HepG2 (cell line): ENCODE data around the gene PCGF6. TPM values are rescaled to one million over a fixed set of nuclear protein-coding genes. Genes with fewer than 3 reads are reported as not detected.

Experiments
- ATF5 ChIP-seq: sonication (generic); formaldehyde crosslinking; IDR thresholded peaks from 2 replicates; pipeline ENCODE4 v1.4.0; 2020; ENCODE audit warnings: mild to moderate bottlenecking, low read depth, missing genetic modification reagents
- BHLHE40 ChIP-seq: IDR thresholded peaks from 2 replicates; pipeline ENCODE4 v1.6.1; 2011; ENCODE audit warnings: low read length, improper control_type of control experiment
- CEBPB ChIP-seq: IDR thresholded peaks from 2 replicates; pipeline ENCODE4 v1.6.1; 2011; ENCODE audit warnings: low read depth, low read length, improper control_type of control experiment, borderline replicate concordance
- ESRRA ChIP-seq: sonication (generic); formaldehyde crosslinking; IDR thresholded peaks from 2 replicates; pipeline ENCODE4 v1.5.1; 2020; ENCODE audit warnings: mild to moderate bottlenecking, low read depth, missing genetic modification reagents
- ETV6 ChIP-seq: sonication (generic); formaldehyde crosslinking; conservative IDR thresholded peaks from 2 replicates; pipeline ENCODE4 v1.4.0; 2020; ENCODE audit warnings: missing genetic modification reagents
- FOXJ3 ChIP-seq: sonication (generic); formaldehyde crosslinking; IDR thresholded peaks from 2 replicates; pipeline ENCODE4 v1.4.0; 2020; ENCODE audit warnings: missing genetic modification reagents, mild to moderate bottlenecking, borderline replicate concordance
- PHB2 ChIP-seq: fragments of 450-650 bp; IDR thresholded peaks from 2 replicates; pipeline ENCODE4 v1.6.1; 2018; ENCODE audit not compliant: partially characterized antibody
- PHF20 ChIP-seq: sonication (generic); formaldehyde crosslinking; IDR thresholded peaks from 2 replicates; pipeline ENCODE4 v1.5.0; 2020; ENCODE audit warnings: mild to moderate bottlenecking, missing genetic modification reagents
- SNAPC2 ChIP-seq: sonication (generic); formaldehyde crosslinking; IDR thresholded peaks from 2 replicates; pipeline ENCODE4 v1.8.1; 2022; ENCODE audit warnings: mild to moderate bottlenecking, missing genetic modification reagents
- TEAD3 ChIP-seq: optimal IDR thresholded peaks from 2 replicates; pipeline ENCODE3; 2016; ENCODE audit warnings: borderline replicate concordance
- YEATS2 ChIP-seq: sonication (generic); formaldehyde crosslinking; IDR thresholded peaks from 2 replicates; pipeline ENCODE4 v1.4.0; 2020; ENCODE audit warnings: missing genetic modification reagents, borderline replicate concordance
- ZFX ChIP-seq: sonication (generic); formaldehyde crosslinking; IDR thresholded peaks from 2 replicates; pipeline ENCODE4 v1.4.0; 2020; ENCODE audit warnings: mild to moderate bottlenecking, low read depth, missing genetic modification reagents, moderate library complexity
- ZNF263 ChIP-seq: sonication (generic); formaldehyde crosslinking; IDR thresholded peaks from 2 replicates; pipeline ENCODE4 v1.4.0; 2020; ENCODE audit warnings: missing genetic modification reagents
- ZNF556 ChIP-seq: sonication (generic); formaldehyde crosslinking; IDR thresholded peaks from 2 replicates; pipeline ENCODE4 v1.4.0; 2020; ENCODE audit warnings: mild to moderate bottlenecking, missing genetic modification reagents, borderline replicate concordance
- ZNF703 ChIP-seq: sonication (generic); formaldehyde crosslinking; IDR thresholded peaks from 2 replicates; pipeline ENCODE4 v1.5.1; 2020; ENCODE audit warnings: missing genetic modification reagents, mild to moderate bottlenecking, moderate library complexity, borderline replicate concordance
- ZNF75D ChIP-seq: sonication (generic); formaldehyde crosslinking; IDR thresholded peaks from 2 replicates; pipeline ENCODE4 v1.8.1; 2023; ENCODE audit warnings: missing genetic modification reagents, mild to moderate bottlenecking, borderline replicate concordance
- ZNF878 ChIP-seq: sonication (generic); formaldehyde crosslinking; IDR thresholded peaks from 2 replicates; pipeline ENCODE4 v1.8.1; 2023; ENCODE audit warnings: mild to moderate bottlenecking, missing genetic modification reagents, moderate library complexity
- polyA plus RNA-seq, 8 experiments: library from polyadenylated mRNA; depleted of rRNA in 3 of 8; stranded (reverse) in 7 of 8; unstranded in 1 of 8; fragments of >200 nt; fragmentation: Illumina TruSeq in 4 of 8; extraction: Trizol in 4 of 8; gene quantifications; 2 replicates each; pipeline versions ENCODE4 v1.2.1 to v1.2.3, GENCODE V29; 2011 to 2016; ENCODE audit warnings: low read depth in 4 of 8, missing spikeins in 1 of 8, mixed read lengths in 1 of 8; ENCODE audit not compliant: insufficient read depth in 1 of 8
- total RNA-seq, 5 experiments: library from RNA; depleted of rRNA; stranded (reverse); fragments of >200 nt; fragmentation: Illumina TruSeq; extraction: Trizol; gene quantifications; 2 replicates each; pipeline ENCODE4 v1.2.3, GENCODE V29; 2016; ENCODE audit warnings: low read depth in 1 of 5
- TF ChIP-seq, protein P1 (sequence below): sonication (generic); formaldehyde crosslinking; IDR thresholded peaks from 2 replicates; pipeline ENCODE4 v1.5.0; 2020; ENCODE audit warnings: mild to moderate bottlenecking, missing genetic modification reagents
- TF ChIP-seq, protein P2 (sequence below): IDR thresholded peaks from 2 replicates; pipeline ENCODE4 v1.6.1; 2016; ENCODE audit warnings: missing compliant biosample characterization, missing genetic modification reagents, borderline replicate concordance
- TF ChIP-seq, protein P3 (sequence below): sonication (generic); formaldehyde crosslinking; IDR thresholded peaks from 2 replicates; pipeline ENCODE4 v1.4.0; 2020; ENCODE audit warnings: missing genetic modification reagents

Gene PCGF6
- total and polyA plus RNA-seq, 2 of the 13 experiments (the other 11 are each of a cell fraction or from before 2014, with no cell fraction given), result 5.2 to 19.4 TPM

GRCh38 chr10:103396067-103396788 is 45.3 kb upstream of the PCGF6 start, which contains the start of the genes ATP5MK and PDCD11 (continued):
- TF ChIP-seq, protein P1, sequence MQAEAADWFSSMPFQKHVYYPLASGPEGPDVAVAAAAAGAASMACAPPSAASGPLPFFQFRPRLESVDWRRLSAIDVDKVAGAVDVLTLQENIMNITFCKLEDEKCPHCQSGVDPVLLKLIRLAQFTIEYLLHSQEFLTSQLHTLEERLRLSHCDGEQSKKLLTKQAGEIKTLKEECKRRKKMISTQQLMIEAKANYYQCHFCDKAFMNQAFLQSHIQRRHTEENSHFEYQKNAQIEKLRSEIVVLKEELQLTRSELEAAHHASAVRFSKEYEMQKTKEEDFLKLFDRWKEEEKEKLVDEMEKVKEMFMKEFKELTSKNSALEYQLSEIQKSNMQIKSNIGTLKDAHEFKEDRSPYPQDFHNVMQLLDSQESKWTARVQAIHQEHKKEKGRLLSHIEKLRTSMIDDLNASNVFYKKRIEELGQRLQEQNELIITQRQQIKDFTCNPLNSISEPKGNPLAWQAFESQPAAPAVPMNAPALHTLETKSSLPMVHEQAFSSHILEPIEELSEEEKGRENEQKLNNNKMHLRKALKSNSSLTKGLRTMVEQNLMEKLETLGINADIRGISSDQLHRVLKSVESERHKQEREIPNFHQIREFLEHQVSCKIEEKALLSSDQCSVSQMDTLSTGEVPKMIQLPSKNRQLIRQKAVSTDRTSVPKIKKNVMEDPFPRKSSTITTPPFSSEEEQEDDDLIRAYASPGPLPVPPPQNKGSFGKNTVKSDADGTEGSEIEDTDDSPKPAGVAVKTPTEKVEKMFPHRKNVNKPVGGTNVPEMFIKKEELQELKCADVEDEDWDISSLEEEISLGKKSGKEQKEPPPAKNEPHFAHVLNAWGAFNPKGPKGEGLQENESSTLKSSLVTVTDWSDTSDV (CRISPR knock-in tag), result peak; percentile 93
- no peak for TF ChIP-seq CEBPB
- TF ChIP-seq ETV6 (CRISPR knock-in tag), result no peak
- TF ChIP-seq ATF5 (CRISPR knock-in tag), result no peak
- no peak; the same call in 1 of the 2 replicates for TF ChIP-seq ZNF703 (CRISPR knock-in tag)
- TF ChIP-seq FOXJ3 (CRISPR knock-in tag), result 0 out of 2 replicates have a peak, but pooled peaks have one; percentile 43
- TF ChIP-seq, protein P2, sequence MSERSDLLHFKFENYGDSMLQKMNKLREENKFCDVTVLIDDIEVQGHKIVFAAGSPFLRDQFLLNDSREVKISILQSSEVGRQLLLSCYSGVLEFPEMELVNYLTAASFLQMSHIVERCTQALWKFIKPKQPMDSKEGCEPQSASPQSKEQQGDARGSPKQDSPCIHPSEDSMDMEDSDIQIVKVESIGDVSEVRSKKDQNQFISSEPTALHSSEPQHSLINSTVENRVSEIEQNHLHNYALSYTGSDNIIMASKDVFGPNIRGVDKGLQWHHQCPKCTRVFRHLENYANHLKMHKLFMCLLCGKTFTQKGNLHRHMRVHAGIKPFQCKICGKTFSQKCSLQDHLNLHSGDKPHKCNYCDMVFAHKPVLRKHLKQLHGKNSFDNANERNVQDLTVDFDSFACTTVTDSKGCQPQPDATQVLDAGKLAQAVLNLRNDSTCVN (CRISPR knock-in tag), result peak; percentile 78
- no peak for TF ChIP-seq ZNF263 (CRISPR knock-in tag)
- peak; percentile 23; the same call in 1 of the 2 replicates for TF ChIP-seq ZNF556 (CRISPR knock-in tag)
- no peak for TF ChIP-seq ZNF75D (CRISPR knock-in tag)
- peak; percentile 95 for TF ChIP-seq PHF20 (CRISPR knock-in tag)
- TF ChIP-seq PHB2, result no peak
- peak; percentile 78; the same call in 1 of the 2 replicates for TF ChIP-seq SNAPC2 (CRISPR knock-in tag)
- peak; percentile 97 for TF ChIP-seq YEATS2 (CRISPR knock-in tag)
- TF ChIP-seq ZNF878 (CRISPR knock-in tag), result no peak
- peak; percentile 47 for TF ChIP-seq TEAD3 (CRISPR knock-in tag)
- TF ChIP-seq, protein P3, sequence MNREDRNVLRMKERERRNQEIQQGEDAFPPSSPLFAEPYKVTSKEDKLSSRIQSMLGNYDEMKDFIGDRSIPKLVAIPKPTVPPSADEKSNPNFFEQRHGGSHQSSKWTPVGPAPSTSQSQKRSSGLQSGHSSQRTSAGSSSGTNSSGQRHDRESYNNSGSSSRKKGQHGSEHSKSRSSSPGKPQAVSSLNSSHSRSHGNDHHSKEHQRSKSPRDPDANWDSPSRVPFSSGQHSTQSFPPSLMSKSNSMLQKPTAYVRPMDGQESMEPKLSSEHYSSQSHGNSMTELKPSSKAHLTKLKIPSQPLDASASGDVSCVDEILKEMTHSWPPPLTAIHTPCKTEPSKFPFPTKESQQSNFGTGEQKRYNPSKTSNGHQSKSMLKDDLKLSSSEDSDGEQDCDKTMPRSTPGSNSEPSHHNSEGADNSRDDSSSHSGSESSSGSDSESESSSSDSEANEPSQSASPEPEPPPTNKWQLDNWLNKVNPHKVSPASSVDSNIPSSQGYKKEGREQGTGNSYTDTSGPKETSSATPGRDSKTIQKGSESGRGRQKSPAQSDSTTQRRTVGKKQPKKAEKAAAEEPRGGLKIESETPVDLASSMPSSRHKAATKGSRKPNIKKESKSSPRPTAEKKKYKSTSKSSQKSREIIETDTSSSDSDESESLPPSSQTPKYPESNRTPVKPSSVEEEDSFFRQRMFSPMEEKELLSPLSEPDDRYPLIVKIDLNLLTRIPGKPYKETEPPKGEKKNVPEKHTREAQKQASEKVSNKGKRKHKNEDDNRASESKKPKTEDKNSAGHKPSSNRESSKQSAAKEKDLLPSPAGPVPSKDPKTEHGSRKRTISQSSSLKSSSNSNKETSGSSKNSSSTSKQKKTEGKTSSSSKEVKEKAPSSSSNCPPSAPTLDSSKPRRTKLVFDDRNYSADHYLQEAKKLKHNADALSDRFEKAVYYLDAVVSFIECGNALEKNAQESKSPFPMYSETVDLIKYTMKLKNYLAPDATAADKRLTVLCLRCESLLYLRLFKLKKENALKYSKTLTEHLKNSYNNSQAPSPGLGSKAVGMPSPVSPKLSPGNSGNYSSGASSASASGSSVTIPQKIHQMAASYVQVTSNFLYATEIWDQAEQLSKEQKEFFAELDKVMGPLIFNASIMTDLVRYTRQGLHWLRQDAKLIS (CRISPR knock-in tag), result peak; percentile 35; the same call in 1 of the 2 replicates
- peak; percentile 73 for TF ChIP-seq BHLHE40
- peak; percentile 78 for TF ChIP-seq ZFX (CRISPR knock-in tag)
- TF ChIP-seq ESRRA (CRISPR knock-in tag), result peak; percentile 90
